Gastroesophageal sphincter (tissue), 3 donors: Measurements from ENCODE around the gene NANOG.
"Not testable (repeated sequence)": the region's sequence is repeated elsewhere in the genome, so short reads cannot be mapped to it uniquely, and the experiment has no call there.

Experiments
- EP300 ChIP-seq: sonication (generic); formaldehyde crosslinking; IDR thresholded peaks from one replicate; pipeline ENCODE4 v1.6.1; 2017; ENCODE audit warnings: antibody characterized with exemption, mild to moderate bottlenecking
- POLR2A ChIP-seq, 2 donors: fragments of 450-650 bp; IDR thresholded peaks; one replicate each; pipeline ENCODE4 v1.6.1; 2017; ENCODE audit warnings: antibody characterized with exemption in 2 of 2, mild to moderate bottlenecking in 2 of 2, moderate library complexity in 1 of 2
- POLR2AphosphoS5 ChIP-seq: sonication (generic); formaldehyde crosslinking; IDR thresholded peaks from one replicate; pipeline ENCODE4 v1.6.1; 2017; ENCODE audit warnings: antibody characterized with exemption
- TF ChIP-seq, protein P1 (sequence below), 4 experiments: fragments of 200-600 bp in 2 of 4; fragments of 450-650 bp in 2 of 4; sonication (generic) in 1 of 4; IDR thresholded peaks; one replicate each; pipeline ENCODE4 v1.5.1; 2017 to 2019; ENCODE audit warnings: antibody characterized with exemption in 4 of 4, mild to moderate bottlenecking in 2 of 4, moderate library complexity in 2 of 4

- TF ChIP-seq, protein P1, sequence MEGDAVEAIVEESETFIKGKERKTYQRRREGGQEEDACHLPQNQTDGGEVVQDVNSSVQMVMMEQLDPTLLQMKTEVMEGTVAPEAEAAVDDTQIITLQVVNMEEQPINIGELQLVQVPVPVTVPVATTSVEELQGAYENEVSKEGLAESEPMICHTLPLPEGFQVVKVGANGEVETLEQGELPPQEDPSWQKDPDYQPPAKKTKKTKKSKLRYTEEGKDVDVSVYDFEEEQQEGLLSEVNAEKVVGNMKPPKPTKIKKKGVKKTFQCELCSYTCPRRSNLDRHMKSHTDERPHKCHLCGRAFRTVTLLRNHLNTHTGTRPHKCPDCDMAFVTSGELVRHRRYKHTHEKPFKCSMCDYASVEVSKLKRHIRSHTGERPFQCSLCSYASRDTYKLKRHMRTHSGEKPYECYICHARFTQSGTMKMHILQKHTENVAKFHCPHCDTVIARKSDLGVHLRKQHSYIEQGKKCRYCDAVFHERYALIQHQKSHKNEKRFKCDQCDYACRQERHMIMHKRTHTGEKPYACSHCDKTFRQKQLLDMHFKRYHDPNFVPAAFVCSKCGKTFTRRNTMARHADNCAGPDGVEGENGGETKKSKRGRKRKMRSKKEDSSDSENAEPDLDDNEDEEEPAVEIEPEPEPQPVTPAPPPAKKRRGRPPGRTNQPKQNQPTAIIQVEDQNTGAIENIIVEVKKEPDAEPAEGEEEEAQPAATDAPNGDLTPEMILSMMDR (IDR thresholded peaks at IDR 0.05), result not testable (repeated sequence)
- TF ChIP-seq POLR2AphosphoS5; EP300; POLR2A (IDR thresholded peaks at IDR 0.05): not testable (repeated sequence)
Observed at GRCh38 chr12:7783433-7783832, 5.8 kb upstream of the NANOG start.
